ENCODE measurements around the gene IRX1. TPM values are rescaled to one million over a fixed set of nuclear protein-coding genes. Genes with fewer than 3 reads are reported as not detected.

IRX1 gene
- total and polyA plus RNA-seq, 2 of the 8 experiments (the other 6 are each of a cell fraction or from before 2014, with no cell fraction given), result 2.6 to 3.9 TPM

- no peak for TF ChIP-seq CTCF (IDR thresholded peaks at IDR 0.05; ENCODE audit: control extremely low read depth in 1 of 3, insufficient read depth in 1 of 3, low read depth in 1 of 3, low read length in 3 of 3)
These were observed 55.2 kb downstream of the IRX1 start (continued) for GRCh38 chr5:3650868-3651267.
